Heart right ventricle (tissue), 16 donors: Measurements from ENCODE around the gene OSBPL3. TPM values are rescaled to one million over a fixed set of nuclear protein-coding genes. Genes with fewer than 3 reads are reported as not detected.
A peak's percentile ranks its signal among the peaks of the same experiment; 100 is the strongest.

Source experiments
- ATAC-seq, 8 donors: fragments of 200-7000 bp; cut with Tn5 transposase; one replicate each; pipeline ENCODE4 v1.9.1; 2020; ENCODE audit warnings: mild to moderate bottlenecking in 8 of 8, moderate library complexity in 8 of 8, moderate number of reproducible peaks in 1 of 8
- DNase-seq, 2 donors: peaks; one replicate each; pipeline ENCODE4 v3.0.0-alpha.2; 2020
- H3K27ac ChIP-seq, 10 donors: fragments of 200-600 bp; sonication (generic) in 2 of 10; one replicate each; pipeline versions ENCODE4 v1.5.0 to v1.8.0; 2020 to 2022; ENCODE audit warnings: mild to moderate bottlenecking in 3 of 10
- H3K27me3 ChIP-seq, 7 donors: fragments of 200-600 bp; one replicate each; pipeline ENCODE4 v1.8.0; 2021 to 2022; ENCODE audit warnings: mild to moderate bottlenecking in 2 of 7
- H3K36me3 ChIP-seq, 9 donors: fragments of 200-600 bp; sonication (generic) in 1 of 9; one replicate each; pipeline versions ENCODE4 v1.5.0 to v1.8.0; 2020 to 2022; ENCODE audit warnings: mild to moderate bottlenecking in 2 of 9
- H3K4me1 ChIP-seq, 9 donors: fragments of 200-600 bp; sonication (generic) in 1 of 9; one replicate each; pipeline versions ENCODE4 v1.5.0 to v1.8.0; 2020 to 2022; ENCODE audit warnings: mild to moderate bottlenecking in 4 of 9
- H3K4me3 ChIP-seq, 10 donors: fragments of 200-600 bp; sonication (generic) in 2 of 10; one replicate each; pipeline versions ENCODE4 v1.5.0 to v1.8.0; 2020 to 2022; ENCODE audit warnings: mild to moderate bottlenecking in 7 of 10, moderate library complexity in 2 of 10
- H3K9me3 ChIP-seq, 11 donors: fragments of 200-600 bp in 10 of 11; sonication (generic) in 2 of 11; one replicate each; pipeline versions ENCODE4 v1.5.0 to v1.8.0; 2013 to 2022; ENCODE audit warnings: mild to moderate bottlenecking in 2 of 11, control low read depth in 1 of 11, moderate library complexity in 1 of 11
- WGBS, 2 donors: extraction: QIAGEN DNeasy Blood & Tissue Kit; methylation state at CpG; one replicate each; pipeline ENCODE4 v1.1.7; 2013; ENCODE audit warnings: inconsistent platforms in 1 of 2; 5-methylcytosine and 5-hydroxymethylcytosine counted together
- intact Hi-C, 10 donors: fragments of 100-400 bp; cut with DNase I; formaldehyde crosslinking; loops; one replicate each; pipeline versions ENCODE4 v1.11.1 to v1.14.2; 2022
- polyA plus RNA-seq, 2 donors: library from polyadenylated mRNA; stranded (reverse); fragments of 200-250 nt; gene quantifications; one replicate each; pipeline ENCODE4 v1.2.3, GENCODE V29; 2013
- total RNA-seq, 10 donors: library from RNA; stranded (reverse); fragmentation: NEBNext Ultra II Directional in 3 of 10; extraction: Animal tissue kit (Norgen Biotek cat#: 25700) in 3 of 10; gene quantifications; one replicate each; pipeline versions ENCODE4 v1.2.1 to v1.2.4, GENCODE V29; 2021 to 2023
- TF ChIP-seq, protein P1 (sequence below), 9 donors: fragments of 200-600 bp; sonication (generic) in 2 of 9; IDR thresholded peaks; one replicate each; pipeline versions ENCODE4 v1.5.0 to v1.8.0; 2021 to 2022; ENCODE audit warnings: antibody characterized with exemption in 9 of 9, mild to moderate bottlenecking in 5 of 9, moderate library complexity in 1 of 9
- donor health status: Arrhythmogenic right ventricular cardiomyopathy.
- donor health status: ischemic (EF 13 %, LVEDD 7.1; RV severe dilation, severe dysfunction).
- donor health status: healthy with polysubstance abuse.
- donor health status: DM: no; HTN: yes; CAD: no.
- donor health status: DM: no; HTN: no; CAD: no.
- donor health status: ischemic (EF 25% LVEDD 6.9; RV normal size, moderate dysfunction).
- donor health status: ischemic (EF 25% LVEDD 5.7; RV mildly dilated, moderate dysfunction).
- donor health status: healthy.
- donor health status: DM: yes; HTN: yes; CAD: no.
- donor health status: Ischemic cardiomyopathy.
- donor health status: ischemic (EF 35%, LVEDD 5.7; RV mildly dilated, moderate dysfunction).
- donor health status: nonischemic (EF 11% LVEDD 7.7; RV severe dilation, severe dysfunction).
- donor health status: DM: yes; HTN: yes; CAD: no.
- donor health status: PGD.
- donor health status: ischemic (EF 29% LVEDD 5.4; RV normal size, mild dysfunction).
- donor health status: nonischemic (EF 23%, LVEDD 6.1; RV moderate dilation, normal function).

Gene OSBPL3
- total and polyA plus RNA-seq, 12 donors, result 1.2 to 10.6 (median 3.5) TPM

DNA sequence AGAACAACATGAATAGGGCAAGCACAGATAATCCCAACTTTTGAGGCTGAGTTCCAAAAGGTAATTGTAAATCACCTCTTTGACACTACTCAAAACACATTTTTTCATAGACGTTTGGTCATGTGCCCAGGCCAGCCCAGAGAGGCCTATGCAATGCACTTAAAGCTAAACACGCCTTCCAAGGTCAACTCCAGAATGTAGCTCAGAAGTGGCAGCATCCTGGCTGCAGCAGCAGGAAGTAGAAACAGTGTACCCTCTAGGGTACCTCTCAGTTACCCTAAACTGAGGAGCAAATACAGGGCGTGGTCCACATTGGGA is 58.7 kb downstream of the OSBPL3 start:
- intact Hi-C loops, result no loop called here
- Histone ChIP-seq H3K4me1 (peaks cover 0 to 38% (median 25%) of the 10 kb centered on the region in 9 donors), H3K4me3 (no peak overlapping the region), H3K27ac (peak overlapping the region in 3 of 10 donors; percentile 4 to 53 (median 13)), H3K9me3 (no peaks in the 10 kb centered on the region), H3K27me3 (no peaks in the 10 kb centered on the region), H3K36me3 (no peaks in the 10 kb centered on the region)
- ATAC-seq (peak in 1 of 8 donors; percentile 68), DNase-seq (no peak)
- 52 to 64% methylated on average over 3 of the region's 3 CpGs for WGBS, 2 donors
- TF ChIP-seq, protein P1, sequence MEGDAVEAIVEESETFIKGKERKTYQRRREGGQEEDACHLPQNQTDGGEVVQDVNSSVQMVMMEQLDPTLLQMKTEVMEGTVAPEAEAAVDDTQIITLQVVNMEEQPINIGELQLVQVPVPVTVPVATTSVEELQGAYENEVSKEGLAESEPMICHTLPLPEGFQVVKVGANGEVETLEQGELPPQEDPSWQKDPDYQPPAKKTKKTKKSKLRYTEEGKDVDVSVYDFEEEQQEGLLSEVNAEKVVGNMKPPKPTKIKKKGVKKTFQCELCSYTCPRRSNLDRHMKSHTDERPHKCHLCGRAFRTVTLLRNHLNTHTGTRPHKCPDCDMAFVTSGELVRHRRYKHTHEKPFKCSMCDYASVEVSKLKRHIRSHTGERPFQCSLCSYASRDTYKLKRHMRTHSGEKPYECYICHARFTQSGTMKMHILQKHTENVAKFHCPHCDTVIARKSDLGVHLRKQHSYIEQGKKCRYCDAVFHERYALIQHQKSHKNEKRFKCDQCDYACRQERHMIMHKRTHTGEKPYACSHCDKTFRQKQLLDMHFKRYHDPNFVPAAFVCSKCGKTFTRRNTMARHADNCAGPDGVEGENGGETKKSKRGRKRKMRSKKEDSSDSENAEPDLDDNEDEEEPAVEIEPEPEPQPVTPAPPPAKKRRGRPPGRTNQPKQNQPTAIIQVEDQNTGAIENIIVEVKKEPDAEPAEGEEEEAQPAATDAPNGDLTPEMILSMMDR (IDR thresholded peaks at IDR 0.05), result no peak

DNA sequence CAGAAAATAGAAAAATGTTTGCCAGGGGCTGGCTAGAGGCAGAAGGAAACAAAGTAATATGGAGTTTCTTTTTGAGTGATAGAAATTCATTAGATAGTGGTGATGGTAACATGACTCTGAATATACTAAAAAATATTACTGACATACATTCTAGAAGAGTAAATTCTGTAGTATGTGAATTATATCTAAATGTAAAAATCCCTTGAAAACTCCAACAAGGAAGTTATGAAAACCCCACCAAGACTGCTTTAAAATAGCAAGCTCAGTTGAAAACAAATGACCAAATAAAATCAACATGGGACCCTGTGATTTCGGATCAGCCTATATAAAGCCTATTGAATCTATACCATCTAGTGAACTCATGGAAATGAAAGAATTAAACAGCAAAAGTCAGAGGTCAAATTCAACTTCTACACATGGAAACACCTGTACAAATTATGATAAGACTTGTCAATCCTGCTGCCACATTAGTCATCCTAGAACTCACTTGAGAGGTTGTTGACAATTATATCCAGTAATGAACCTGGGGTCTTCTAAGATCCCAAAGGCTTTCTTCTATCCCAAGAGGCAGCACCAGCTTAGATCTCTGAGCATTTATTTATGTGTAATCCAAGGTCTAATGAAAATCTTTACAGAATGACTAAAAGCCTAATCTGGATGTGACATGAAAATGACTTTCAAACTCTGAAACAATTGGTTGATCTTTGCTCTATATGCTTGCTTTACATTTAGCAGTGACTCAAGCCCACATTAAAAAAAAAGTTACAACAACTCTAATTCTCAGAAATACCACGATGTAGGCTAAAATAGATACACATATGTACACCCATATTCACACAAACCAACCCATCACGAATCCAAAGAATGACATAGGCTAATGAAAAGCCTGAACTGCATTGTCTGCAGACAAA is 59.3 kb downstream of the OSBPL3 start:
- H3K27me3 ChIP-seq, result no peaks in the 10 kb centered on the region
- TF ChIP-seq, protein P1 (IDR thresholded peaks at IDR 0.05), result no peak
- no peak overlapping the region for H3K27ac ChIP-seq
- no peak overlapping the region for H3K4me3 ChIP-seq
- WGBS, 2 donors, result 70 to 79% methylated on average over 3 of the region's 3 CpGs
- DNase-seq (no peak), ATAC-seq (no peak)
- peaks cover 0 to 38% (median 25%) of the 10 kb centered on the region in 9 donors for H3K4me1 ChIP-seq
- H3K9me3 ChIP-seq, result no peaks in the 10 kb centered on the region
- intact Hi-C loops, result no loop called here
- no peaks in the 10 kb centered on the region for H3K36me3 ChIP-seq

DNA sequence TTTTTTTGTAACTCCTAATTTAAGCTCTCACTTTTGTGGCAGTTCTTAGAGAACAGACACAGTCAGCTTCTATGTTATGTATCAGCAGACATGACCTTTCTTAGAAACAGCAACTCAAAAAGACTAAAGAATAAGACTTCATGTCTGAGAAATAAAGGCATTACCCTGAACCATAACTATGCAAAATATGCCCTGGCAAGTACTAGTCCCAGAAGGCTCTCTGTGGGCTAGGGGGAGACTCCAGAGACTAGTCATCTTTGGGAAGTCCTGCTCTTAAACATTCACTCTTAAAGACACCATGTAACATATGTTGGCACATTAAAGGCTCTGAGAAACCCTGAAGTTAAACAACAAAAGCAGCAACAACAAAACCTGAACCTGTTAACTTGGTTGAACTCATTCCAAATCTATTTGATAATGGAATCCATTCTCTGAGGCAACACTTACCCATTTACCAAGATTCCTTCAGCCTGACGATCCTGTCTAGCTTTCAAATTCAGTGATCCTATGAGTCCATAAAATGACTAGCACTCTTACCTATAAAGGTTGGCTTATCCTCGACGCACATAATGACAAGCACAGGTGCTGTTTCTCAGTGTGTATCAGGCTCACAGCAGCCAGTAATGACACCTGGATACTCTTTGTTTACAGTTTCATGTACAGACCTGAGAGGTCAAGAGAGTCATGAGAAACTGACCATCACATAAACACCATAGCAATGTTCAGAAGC is 62.3 kb downstream of the OSBPL3 start:
- ATAC-seq, result no peak
- H3K27ac ChIP-seq, result no peak overlapping the region
- H3K27me3 ChIP-seq, result no peaks in the 10 kb centered on the region
- WGBS, 2 donors, result 86 to 89% methylated on average over 3 of the region's 3 CpGs
- TF ChIP-seq, protein P1 (IDR thresholded peaks at IDR 0.05), result no peak
- no peaks in the 10 kb centered on the region for H3K9me3 ChIP-seq
- no peak overlapping the region for H3K4me3 ChIP-seq
- H3K36me3 ChIP-seq, result no peaks in the 10 kb centered on the region
- no peak for DNase-seq
- intact Hi-C loops, result no loop called here
- H3K4me1 ChIP-seq, result peaks cover 0 to 31% (median 14%) of the 10 kb centered on the region in 9 donors

DNA sequence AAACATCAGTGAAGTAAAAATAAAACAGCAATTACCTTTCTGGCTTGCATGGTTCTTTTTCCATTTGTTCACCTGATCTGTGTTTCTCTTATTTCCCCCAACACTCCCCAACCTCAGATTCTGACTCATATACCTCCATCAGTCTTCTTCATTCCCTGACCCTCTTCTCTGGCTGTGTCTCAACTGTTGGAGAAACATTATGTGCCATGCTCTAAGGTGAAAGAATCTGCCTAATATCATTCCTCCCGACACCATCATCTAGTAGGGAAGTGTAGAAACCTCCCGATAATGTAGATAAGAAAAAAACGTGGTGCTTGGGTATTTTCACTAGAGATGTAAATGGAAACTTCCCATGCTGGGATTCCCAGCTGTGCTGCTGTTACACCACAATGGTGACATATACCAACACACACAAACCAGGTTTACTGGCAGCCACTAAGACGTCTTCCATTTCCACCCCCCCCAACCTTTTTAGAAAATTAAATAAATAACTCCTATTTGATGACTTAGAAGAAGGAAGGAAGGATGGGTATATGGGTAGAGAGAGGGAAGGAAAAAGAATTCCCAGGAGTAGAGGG is 63.4 kb downstream of the OSBPL3 start:
- intact Hi-C loops, result no loop called here
- Histone ChIP-seq H3K4me3 (no peak overlapping the region), H3K27ac (no peak overlapping the region), H3K9me3 (no peaks in the 10 kb centered on the region), H3K36me3 (no peaks in the 10 kb centered on the region), H3K27me3 (no peaks in the 10 kb centered on the region), H3K4me1 (peaks cover 0 to 31% (median 3%) of the 10 kb centered on the region in 9 donors)
- TF ChIP-seq, protein P1 (IDR thresholded peaks at IDR 0.05), result no peak
- ATAC-seq (no peak), DNase-seq (no peak)
- WGBS, 2 donors, result 44 to 46% methylated on average over 4 of the region's 4 CpGs
